ENCODE results near the gene FCER1A. TPM values are rescaled to one million over a fixed set of nuclear protein-coding genes. Genes with fewer than 3 reads are reported as not detected.

The FCER1A gene
- total and polyA plus RNA-seq, 2 experiments from 2014 or later = not detected

DNA sequence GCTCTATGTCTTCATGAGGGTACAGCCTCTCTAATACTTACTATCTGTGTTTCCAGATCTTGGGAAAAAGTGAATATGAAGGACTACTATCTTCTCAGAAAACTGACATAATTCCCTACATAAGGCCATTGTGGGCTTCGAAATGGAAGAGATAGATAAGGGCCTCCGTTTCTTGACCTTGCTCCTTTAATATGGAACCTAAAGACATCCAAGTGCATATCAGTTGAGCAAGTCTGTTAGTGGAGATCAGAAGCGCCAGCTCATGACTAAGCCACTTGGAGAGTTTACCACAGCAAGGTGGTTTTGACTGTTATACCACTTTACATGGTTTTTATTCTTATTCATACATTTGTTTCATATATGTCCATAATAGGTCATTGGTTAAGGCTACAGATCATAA lies 35.3 kb upstream of the FCER1A start:
- Histone ChIP-seq H3K4me1 (ENCODE audit: insufficient read depth) (no peaks in the 10 kb centered on the region), H3K4me3 (no peak overlapping the region), H4K20me1 (replicated peaks; ENCODE audit: insufficient read depth) (no peaks in the 10 kb centered on the region), H2AFZ (no peak overlapping the region), H3K27ac (ENCODE audit: low read depth) (no peak overlapping the region), H3F3A (replicated peaks; ENCODE audit: low read depth) (no peaks in the 10 kb centered on the region), H3K36me3 (ENCODE audit: insufficient read depth) (no peaks in the 10 kb centered on the region), H3K9me2 (ENCODE audit: insufficient read depth) (peaks cover 9% of the 10 kb centered on the region; the same call in 1 of the 2 replicates), H3K27me3 (ENCODE audit: insufficient read depth) (no peaks in the 10 kb centered on the region), H3K79me2 (replicated peaks; ENCODE audit: insufficient read depth) (no peaks in the 10 kb centered on the region), H3K4me2 (no peak overlapping the region)
- ATAC-seq (no peak), DNase-seq (ENCODE audit: low spot score) (no peak)
- H3K4me1 Mint-ChIP-seq = no peaks in the 10 kb centered on the region
- H3K27me3 Mint-ChIP-seq (ENCODE audit: insufficient read depth, low read depth, poor library complexity) = no peaks in the 10 kb centered on the region
- no peak for TF ChIP-seq STAT1 (IDR thresholded peaks at IDR 0.05; ENCODE audit: unreplicated experiment)
- no peak for TF ChIP-seq NANOG (IDR thresholded peaks at IDR 0.05; ENCODE audit: borderline replicate concordance)
- no peak for TF ChIP-seq JUNB (IDR thresholded peaks at IDR 0.05; ENCODE audit: unreplicated experiment)
- TF ChIP-seq ZNF114 (CRISPR knock-in tag; IDR thresholded peaks at IDR 0.05) = no peak
- TF ChIP-seq EZH2 (IDR thresholded peaks at IDR 0.05; ENCODE audit: low read depth, unreplicated experiment) = no peak
- no peak for TF ChIP-seq CTCF (conservative IDR thresholded peaks at IDR 0.05; ENCODE audit: low read depth in 2 of 2)
- no peak for TF ChIP-seq POLR2AphosphoS5 (IDR thresholded peaks at IDR 0.05; ENCODE audit: low read depth)
- no peak for TF ChIP-seq ZNF331 (CRISPR knock-in tag; IDR thresholded peaks at IDR 0.05; ENCODE audit: low read depth)
- TF ChIP-seq, protein P1, sequence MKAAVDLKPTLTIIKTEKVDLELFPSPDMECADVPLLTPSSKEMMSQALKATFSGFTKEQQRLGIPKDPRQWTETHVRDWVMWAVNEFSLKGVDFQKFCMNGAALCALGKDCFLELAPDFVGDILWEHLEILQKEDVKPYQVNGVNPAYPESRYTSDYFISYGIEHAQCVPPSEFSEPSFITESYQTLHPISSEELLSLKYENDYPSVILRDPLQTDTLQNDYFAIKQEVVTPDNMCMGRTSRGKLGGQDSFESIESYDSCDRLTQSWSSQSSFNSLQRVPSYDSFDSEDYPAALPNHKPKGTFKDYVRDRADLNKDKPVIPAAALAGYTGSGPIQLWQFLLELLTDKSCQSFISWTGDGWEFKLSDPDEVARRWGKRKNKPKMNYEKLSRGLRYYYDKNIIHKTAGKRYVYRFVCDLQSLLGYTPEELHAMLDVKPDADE (IDR thresholded peaks at IDR 0.05) = no peak
- no peak for TF ChIP-seq CREB1 (CRISPR knock-in tag; IDR thresholded peaks at IDR 0.05; ENCODE audit: low read depth)
- TF ChIP-seq, protein P2, sequence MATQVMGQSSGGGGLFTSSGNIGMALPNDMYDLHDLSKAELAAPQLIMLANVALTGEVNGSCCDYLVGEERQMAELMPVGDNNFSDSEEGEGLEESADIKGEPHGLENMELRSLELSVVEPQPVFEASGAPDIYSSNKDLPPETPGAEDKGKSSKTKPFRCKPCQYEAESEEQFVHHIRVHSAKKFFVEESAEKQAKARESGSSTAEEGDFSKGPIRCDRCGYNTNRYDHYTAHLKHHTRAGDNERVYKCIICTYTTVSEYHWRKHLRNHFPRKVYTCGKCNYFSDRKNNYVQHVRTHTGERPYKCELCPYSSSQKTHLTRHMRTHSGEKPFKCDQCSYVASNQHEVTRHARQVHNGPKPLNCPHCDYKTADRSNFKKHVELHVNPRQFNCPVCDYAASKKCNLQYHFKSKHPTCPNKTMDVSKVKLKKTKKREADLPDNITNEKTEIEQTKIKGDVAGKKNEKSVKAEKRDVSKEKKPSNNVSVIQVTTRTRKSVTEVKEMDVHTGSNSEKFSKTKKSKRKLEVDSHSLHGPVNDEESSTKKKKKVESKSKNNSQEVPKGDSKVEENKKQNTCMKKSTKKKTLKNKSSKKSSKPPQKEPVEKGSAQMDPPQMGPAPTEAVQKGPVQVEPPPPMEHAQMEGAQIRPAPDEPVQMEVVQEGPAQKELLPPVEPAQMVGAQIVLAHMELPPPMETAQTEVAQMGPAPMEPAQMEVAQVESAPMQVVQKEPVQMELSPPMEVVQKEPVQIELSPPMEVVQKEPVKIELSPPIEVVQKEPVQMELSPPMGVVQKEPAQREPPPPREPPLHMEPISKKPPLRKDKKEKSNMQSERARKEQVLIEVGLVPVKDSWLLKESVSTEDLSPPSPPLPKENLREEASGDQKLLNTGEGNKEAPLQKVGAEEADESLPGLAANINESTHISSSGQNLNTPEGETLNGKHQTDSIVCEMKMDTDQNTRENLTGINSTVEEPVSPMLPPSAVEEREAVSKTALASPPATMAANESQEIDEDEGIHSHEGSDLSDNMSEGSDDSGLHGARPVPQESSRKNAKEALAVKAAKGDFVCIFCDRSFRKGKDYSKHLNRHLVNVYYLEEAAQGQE (IDR thresholded peaks at IDR 0.05; ENCODE audit: unreplicated experiment) = no peak
- TF ChIP-seq ZNF462 (CRISPR knock-in tag; IDR thresholded peaks at IDR 0.05) = no peak
- TF ChIP-seq EZH2phosphoT487 (IDR thresholded peaks at IDR 0.05; ENCODE audit: unreplicated experiment) = no peak
- no peak overlapping the region for H3K4me3 Mint-ChIP-seq
- no peaks in the 10 kb centered on the region for H3K36me3 Mint-ChIP-seq (ENCODE audit: low read depth)
- no peaks in the 10 kb centered on the region for H3K9me3 Mint-ChIP-seq
- no peak overlapping the region for H3K27ac Mint-ChIP-seq
